WTC11 (cell line): ENCODE results near the gene GUCA1A. TPM values are rescaled to one million over a fixed set of nuclear protein-coding genes. Genes with fewer than 3 reads are reported as not detected.

ENCODE experiments used
- ATAC-seq: fragments of 200-7000 bp; cut with Tn5 transposase; 2 replicates; pipeline ENCODE4 v1.10.0; 2021; ENCODE audit warnings: mild to moderate bottlenecking, moderate library complexity
- CTCF ChIA-PET: fragments of 300-600 bp; sonication (Branson Sonifier 250); formaldehyde crosslinking; loops from one replicate; lab custom pipeline; 2021; ENCODE audit warnings: antibody characterized with exemption; lab: Charles Lee
- POLR2A ChIA-PET: fragments of 350-600 bp; sonication (Branson Sonifier 250); formaldehyde crosslinking; loops from one replicate; lab custom pipeline; 2021; ENCODE audit warnings: antibody characterized with exemption; lab: Charles Lee
- DNase-seq: peaks from one replicate; pipeline ENCODE4 v3.0.0; 2021; ENCODE audit warnings: low spot score
- H3K27ac Mint-ChIP-seq: 2 replicates; pipeline ENCODE4 v1.8.0; 2021; ENCODE audit warnings: mixed read lengths
- H3K27me3 Mint-ChIP-seq: 2 replicates; pipeline ENCODE4 v1.8.0; 2021; ENCODE audit warnings: low read depth, mild to moderate bottlenecking, moderate library complexity, mixed read lengths
- H3K36me3 Mint-ChIP-seq: 2 replicates; pipeline ENCODE4 v1.8.0; 2021; ENCODE audit warnings: mixed read lengths
- H3K4me1 Mint-ChIP-seq: 2 replicates; pipeline ENCODE4 v1.8.0; 2022; ENCODE audit warnings: mixed read lengths
- H3K4me3 Mint-ChIP-seq: 2 replicates; pipeline ENCODE4 v1.8.0; 2021; ENCODE audit warnings: mild to moderate bottlenecking, moderate library complexity, mixed read lengths
- H3K9me3 Mint-ChIP-seq: 2 replicates; pipeline ENCODE4 v1.8.0; 2021; ENCODE audit warnings: mixed read lengths
- CREM ChIP-seq: sonication (generic); formaldehyde crosslinking; IDR thresholded peaks from 2 replicates; pipeline ENCODE4 v1.8.1; 2022; ENCODE audit warnings: mild to moderate bottlenecking, missing genetic modification reagents, moderate library complexity
- ETV6 ChIP-seq: sonication (generic); formaldehyde crosslinking; IDR thresholded peaks from 2 replicates; pipeline ENCODE4 v1.8.1; 2022; ENCODE audit warnings: mild to moderate bottlenecking, missing genetic modification reagents
- IRF2 ChIP-seq: sonication (generic); formaldehyde crosslinking; IDR thresholded peaks from 2 replicates; pipeline ENCODE4 v1.8.0; 2022; ENCODE audit warnings: low read depth, missing genetic modification reagents, borderline replicate concordance
- JUN ChIP-seq: sonication (generic); formaldehyde crosslinking; IDR thresholded peaks from 2 replicates; pipeline ENCODE4 v1.8.0; 2023; ENCODE audit warnings: mild to moderate bottlenecking, missing genetic modification reagents
- SMAD4 ChIP-seq: sonication (generic); formaldehyde crosslinking; IDR thresholded peaks from 2 replicates; pipeline ENCODE4 v1.8.0; 2022; ENCODE audit warnings: mild to moderate bottlenecking, missing genetic modification reagents
- ZNF232 ChIP-seq: sonication (generic); formaldehyde crosslinking; IDR thresholded peaks from 2 replicates; pipeline ENCODE4 v1.8.0; 2022; ENCODE audit warnings: mild to moderate bottlenecking, missing genetic modification reagents
- ZNF317 ChIP-seq: sonication (generic); formaldehyde crosslinking; IDR thresholded peaks from 2 replicates; pipeline ENCODE4 v1.8.1; 2023; ENCODE audit warnings: low read depth, mild to moderate bottlenecking, moderate library complexity, missing genetic modification reagents, borderline replicate concordance
- ZNF532 ChIP-seq: fragments of 250-450 bp; sonication (Bioruptor Pico); IDR thresholded peaks from 2 replicates; pipeline ENCODE4 v1.9.0; 2021; ENCODE audit warnings: mild to moderate bottlenecking, borderline replicate concordance
- total RNA-seq: library from RNA; stranded (reverse); gene quantifications from 3 replicates; pipeline ENCODE4 v1.2.3, GENCODE V29; 2021
- TF ChIP-seq, protein P1 (sequence below): sonication (generic); formaldehyde crosslinking; IDR thresholded peaks from 2 replicates; pipeline ENCODE4 v1.8.0; 2022; ENCODE audit warnings: missing genetic modification reagents
- TF ChIP-seq, protein P2 (sequence below): fragments of 250-450 bp; sonication (Bioruptor Pico); IDR thresholded peaks from 2 replicates; pipeline ENCODE4 v1.9.0; 2021; ENCODE audit warnings: mild to moderate bottlenecking
- TF ChIP-seq, protein P3 (sequence below): sonication (generic); formaldehyde crosslinking; IDR thresholded peaks from 2 replicates; pipeline ENCODE4 v1.8.0; 2023; ENCODE audit warnings: mild to moderate bottlenecking, missing genetic modification reagents
- TF ChIP-seq, protein P4 (sequence below): sonication (generic); formaldehyde crosslinking; IDR thresholded peaks from 2 replicates; pipeline ENCODE4 v1.8.1; 2023; ENCODE audit warnings: mild to moderate bottlenecking, missing genetic modification reagents, borderline replicate concordance

GUCA1A gene
- total RNA-seq, 1 experiment from 2014 or later, result 10.9 TPM

GRCh38 chr6:42220807-42221206, 47.6 kb downstream of the GUCA1A start:
- TF ChIP-seq, protein P1, sequence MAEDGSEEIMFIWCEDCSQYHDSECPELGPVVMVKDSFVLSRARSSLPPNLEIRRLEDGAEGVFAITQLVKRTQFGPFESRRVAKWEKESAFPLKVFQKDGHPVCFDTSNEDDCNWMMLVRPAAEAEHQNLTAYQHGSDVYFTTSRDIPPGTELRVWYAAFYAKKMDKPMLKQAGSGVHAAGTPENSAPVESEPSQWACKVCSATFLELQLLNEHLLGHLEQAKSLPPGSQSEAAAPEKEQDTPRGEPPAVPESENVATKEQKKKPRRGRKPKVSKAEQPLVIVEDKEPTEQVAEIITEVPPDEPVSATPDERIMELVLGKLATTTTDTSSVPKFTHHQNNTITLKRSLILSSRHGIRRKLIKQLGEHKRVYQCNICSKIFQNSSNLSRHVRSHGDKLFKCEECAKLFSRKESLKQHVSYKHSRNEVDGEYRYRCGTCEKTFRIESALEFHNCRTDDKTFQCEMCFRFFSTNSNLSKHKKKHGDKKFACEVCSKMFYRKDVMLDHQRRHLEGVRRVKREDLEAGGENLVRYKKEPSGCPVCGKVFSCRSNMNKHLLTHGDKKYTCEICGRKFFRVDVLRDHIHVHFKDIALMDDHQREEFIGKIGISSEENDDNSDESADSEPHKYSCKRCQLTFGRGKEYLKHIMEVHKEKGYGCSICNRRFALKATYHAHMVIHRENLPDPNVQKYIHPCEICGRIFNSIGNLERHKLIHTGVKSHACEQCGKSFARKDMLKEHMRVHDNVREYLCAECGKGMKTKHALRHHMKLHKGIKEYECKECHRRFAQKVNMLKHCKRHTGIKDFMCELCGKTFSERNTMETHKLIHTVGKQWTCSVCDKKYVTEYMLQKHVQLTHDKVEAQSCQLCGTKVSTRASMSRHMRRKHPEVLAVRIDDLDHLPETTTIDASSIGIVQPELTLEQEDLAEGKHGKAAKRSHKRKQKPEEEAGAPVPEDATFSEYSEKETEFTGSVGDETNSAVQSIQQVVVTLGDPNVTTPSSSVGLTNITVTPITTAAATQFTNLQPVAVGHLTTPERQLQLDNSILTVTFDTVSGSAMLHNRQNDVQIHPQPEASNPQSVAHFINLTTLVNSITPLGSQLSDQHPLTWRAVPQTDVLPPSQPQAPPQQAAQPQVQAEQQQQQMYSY, result no peak
- TF ChIP-seq SMAD4 (CRISPR knock-in tag) (no peak), ZNF532 (CRISPR knock-in tag) (no peak)
- TF ChIP-seq, protein P2, sequence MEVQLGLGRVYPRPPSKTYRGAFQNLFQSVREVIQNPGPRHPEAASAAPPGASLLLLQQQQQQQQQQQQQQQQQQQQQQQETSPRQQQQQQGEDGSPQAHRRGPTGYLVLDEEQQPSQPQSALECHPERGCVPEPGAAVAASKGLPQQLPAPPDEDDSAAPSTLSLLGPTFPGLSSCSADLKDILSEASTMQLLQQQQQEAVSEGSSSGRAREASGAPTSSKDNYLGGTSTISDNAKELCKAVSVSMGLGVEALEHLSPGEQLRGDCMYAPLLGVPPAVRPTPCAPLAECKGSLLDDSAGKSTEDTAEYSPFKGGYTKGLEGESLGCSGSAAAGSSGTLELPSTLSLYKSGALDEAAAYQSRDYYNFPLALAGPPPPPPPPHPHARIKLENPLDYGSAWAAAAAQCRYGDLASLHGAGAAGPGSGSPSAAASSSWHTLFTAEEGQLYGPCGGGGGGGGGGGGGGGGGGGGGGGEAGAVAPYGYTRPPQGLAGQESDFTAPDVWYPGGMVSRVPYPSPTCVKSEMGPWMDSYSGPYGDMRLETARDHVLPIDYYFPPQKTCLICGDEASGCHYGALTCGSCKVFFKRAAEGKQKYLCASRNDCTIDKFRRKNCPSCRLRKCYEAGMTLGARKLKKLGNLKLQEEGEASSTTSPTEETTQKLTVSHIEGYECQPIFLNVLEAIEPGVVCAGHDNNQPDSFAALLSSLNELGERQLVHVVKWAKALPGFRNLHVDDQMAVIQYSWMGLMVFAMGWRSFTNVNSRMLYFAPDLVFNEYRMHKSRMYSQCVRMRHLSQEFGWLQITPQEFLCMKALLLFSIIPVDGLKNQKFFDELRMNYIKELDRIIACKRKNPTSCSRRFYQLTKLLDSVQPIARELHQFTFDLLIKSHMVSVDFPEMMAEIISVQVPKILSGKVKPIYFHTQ (CRISPR knock-in tag), result no peak
- H3K4me1 Mint-ChIP-seq, result peaks cover 8% of the 10 kb centered on the region; the same call in 1 of the 2 replicates
- ChIA-PET CTCF (no interaction called here), POLR2A (no interaction called here)
- H3K27me3 Mint-ChIP-seq, result no peaks in the 10 kb centered on the region
- DNase-seq, result no peak
- 0 out of 2 replicates have a peak, but pooled peaks cover 2% of the 10 kb centered on the region for H3K36me3 Mint-ChIP-seq
- no peaks in the 10 kb centered on the region for H3K9me3 Mint-ChIP-seq
- no peak overlapping the region for H3K27ac Mint-ChIP-seq
- H3K4me3 Mint-ChIP-seq, result no peak overlapping the region
- ATAC-seq, result no peak

DNA sequence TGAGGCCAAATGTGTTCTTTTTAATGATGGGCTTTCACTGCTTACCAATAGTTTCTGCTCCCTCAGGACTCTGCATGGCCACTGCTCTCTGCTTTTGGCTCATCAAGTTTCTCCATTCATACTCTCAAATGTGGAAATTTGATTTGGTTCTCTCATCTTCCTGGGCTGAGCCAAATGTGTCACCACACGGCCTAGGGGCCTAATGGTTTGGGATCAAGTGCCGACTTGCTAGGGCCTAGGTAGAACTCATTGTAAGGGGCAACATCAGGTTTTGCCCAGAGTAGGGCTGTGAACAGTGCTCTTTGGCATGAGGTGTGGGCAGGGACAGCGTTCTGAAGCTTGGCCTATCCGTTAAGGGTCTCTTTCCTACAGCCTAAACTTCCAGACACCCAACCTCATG, 48.4 kb downstream of the GUCA1A start:
- H3K9me3 Mint-ChIP-seq, result no peaks in the 10 kb centered on the region
- ChIA-PET POLR2A (no interaction called here), CTCF (no interaction called here)
- peaks cover 5% of the 10 kb centered on the region; the same call in 1 of the 2 replicates for H3K4me1 Mint-ChIP-seq
- no peak for ATAC-seq
- no peak overlapping the region for H3K27ac Mint-ChIP-seq
- H3K4me3 Mint-ChIP-seq, result no peak overlapping the region
- no peak for DNase-seq
- H3K27me3 Mint-ChIP-seq, result no peaks in the 10 kb centered on the region
- 0 out of 2 replicates have a peak, but pooled peaks cover 2% of the 10 kb centered on the region for H3K36me3 Mint-ChIP-seq
- TF ChIP-seq IRF2 (CRISPR knock-in tag) (no peak), ETV6 (CRISPR knock-in tag) (no peak), ZNF232 (CRISPR knock-in tag) (no peak), CREM (CRISPR knock-in tag) (no peak), ZNF317 (no peak), JUN (CRISPR knock-in tag) (no peak)
- TF ChIP-seq, protein P3, sequence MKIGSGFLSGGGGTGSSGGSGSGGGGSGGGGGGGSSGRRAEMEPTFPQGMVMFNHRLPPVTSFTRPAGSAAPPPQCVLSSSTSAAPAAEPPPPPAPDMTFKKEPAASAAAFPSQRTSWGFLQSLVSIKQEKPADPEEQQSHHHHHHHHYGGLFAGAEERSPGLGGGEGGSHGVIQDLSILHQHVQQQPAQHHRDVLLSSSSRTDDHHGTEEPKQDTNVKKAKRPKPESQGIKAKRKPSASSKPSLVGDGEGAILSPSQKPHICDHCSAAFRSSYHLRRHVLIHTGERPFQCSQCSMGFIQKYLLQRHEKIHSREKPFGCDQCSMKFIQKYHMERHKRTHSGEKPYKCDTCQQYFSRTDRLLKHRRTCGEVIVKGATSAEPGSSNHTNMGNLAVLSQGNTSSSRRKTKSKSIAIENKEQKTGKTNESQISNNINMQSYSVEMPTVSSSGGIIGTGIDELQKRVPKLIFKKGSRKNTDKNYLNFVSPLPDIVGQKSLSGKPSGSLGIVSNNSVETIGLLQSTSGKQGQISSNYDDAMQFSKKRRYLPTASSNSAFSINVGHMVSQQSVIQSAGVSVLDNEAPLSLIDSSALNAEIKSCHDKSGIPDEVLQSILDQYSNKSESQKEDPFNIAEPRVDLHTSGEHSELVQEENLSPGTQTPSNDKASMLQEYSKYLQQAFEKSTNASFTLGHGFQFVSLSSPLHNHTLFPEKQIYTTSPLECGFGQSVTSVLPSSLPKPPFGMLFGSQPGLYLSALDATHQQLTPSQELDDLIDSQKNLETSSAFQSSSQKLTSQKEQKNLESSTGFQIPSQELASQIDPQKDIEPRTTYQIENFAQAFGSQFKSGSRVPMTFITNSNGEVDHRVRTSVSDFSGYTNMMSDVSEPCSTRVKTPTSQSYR (CRISPR knock-in tag), result no peak
- TF ChIP-seq, protein P1, result no peak
- TF ChIP-seq, protein P4, sequence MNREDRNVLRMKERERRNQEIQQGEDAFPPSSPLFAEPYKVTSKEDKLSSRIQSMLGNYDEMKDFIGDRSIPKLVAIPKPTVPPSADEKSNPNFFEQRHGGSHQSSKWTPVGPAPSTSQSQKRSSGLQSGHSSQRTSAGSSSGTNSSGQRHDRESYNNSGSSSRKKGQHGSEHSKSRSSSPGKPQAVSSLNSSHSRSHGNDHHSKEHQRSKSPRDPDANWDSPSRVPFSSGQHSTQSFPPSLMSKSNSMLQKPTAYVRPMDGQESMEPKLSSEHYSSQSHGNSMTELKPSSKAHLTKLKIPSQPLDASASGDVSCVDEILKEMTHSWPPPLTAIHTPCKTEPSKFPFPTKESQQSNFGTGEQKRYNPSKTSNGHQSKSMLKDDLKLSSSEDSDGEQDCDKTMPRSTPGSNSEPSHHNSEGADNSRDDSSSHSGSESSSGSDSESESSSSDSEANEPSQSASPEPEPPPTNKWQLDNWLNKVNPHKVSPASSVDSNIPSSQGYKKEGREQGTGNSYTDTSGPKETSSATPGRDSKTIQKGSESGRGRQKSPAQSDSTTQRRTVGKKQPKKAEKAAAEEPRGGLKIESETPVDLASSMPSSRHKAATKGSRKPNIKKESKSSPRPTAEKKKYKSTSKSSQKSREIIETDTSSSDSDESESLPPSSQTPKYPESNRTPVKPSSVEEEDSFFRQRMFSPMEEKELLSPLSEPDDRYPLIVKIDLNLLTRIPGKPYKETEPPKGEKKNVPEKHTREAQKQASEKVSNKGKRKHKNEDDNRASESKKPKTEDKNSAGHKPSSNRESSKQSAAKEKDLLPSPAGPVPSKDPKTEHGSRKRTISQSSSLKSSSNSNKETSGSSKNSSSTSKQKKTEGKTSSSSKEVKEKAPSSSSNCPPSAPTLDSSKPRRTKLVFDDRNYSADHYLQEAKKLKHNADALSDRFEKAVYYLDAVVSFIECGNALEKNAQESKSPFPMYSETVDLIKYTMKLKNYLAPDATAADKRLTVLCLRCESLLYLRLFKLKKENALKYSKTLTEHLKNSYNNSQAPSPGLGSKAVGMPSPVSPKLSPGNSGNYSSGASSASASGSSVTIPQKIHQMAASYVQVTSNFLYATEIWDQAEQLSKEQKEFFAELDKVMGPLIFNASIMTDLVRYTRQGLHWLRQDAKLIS, result no peak
